Breast epithelium (tissue), 4 donors: ENCODE measurements around the gene GADD45G. TPM values are rescaled to one million over a fixed set of nuclear protein-coding genes. Genes with fewer than 3 reads are reported as not detected.

Experiments used
- DNase-seq, 2 donors: peaks; one replicate each; pipeline ENCODE4 v3.0.0-alpha.2; 2019; ENCODE audit warnings: low spot score in 2 of 2
- H3K27ac ChIP-seq, 2 donors: fragments of 200-600 bp; sonication (generic) in 1 of 2; one replicate each; pipeline ENCODE4 v1.5.1; 2016 to 2019; ENCODE audit warnings: mild to moderate bottlenecking in 1 of 2
- H3K27me3 ChIP-seq, 2 donors: fragments of 200-600 bp; sonication (generic) in 1 of 2; one replicate each; pipeline versions ENCODE4 v1.5.1 to v1.6.0; 2017 to 2019; ENCODE audit warnings: control low read depth in 1 of 2, mild to moderate bottlenecking in 1 of 2
- H3K36me3 ChIP-seq: fragments of 200-600 bp; one replicate; pipeline ENCODE4 v1.5.1; 2019
- H3K4me1 ChIP-seq, 2 donors: fragments of 200-600 bp; sonication (generic); one replicate each; pipeline ENCODE4 v1.5.1; 2016 to 2019; ENCODE audit warnings: control low read depth in 1 of 2
- H3K4me3 ChIP-seq, 3 donors: fragments of 200-600 bp; sonication (generic); 1 replicate in 2 of 3; 2 replicates in 1 of 3; pipeline ENCODE4 v1.5.1; 2016 to 2019; ENCODE audit warnings: mild to moderate bottlenecking in 3 of 3, moderate library complexity in 2 of 3
- H3K9me3 ChIP-seq, 2 donors: fragments of 200-600 bp; sonication (generic) in 1 of 2; one replicate each; pipeline ENCODE4 v1.5.1; 2016 to 2019; ENCODE audit warnings: control low read depth in 1 of 2
- POLR2A ChIP-seq: fragments of 450-650 bp; IDR thresholded peaks from one replicate; pipeline ENCODE4 v1.6.1; 2016; ENCODE audit warnings: antibody characterized with exemption, mild to moderate bottlenecking, moderate library complexity
- POLR2AphosphoS5 ChIP-seq, 3 donors: sonication (generic); formaldehyde crosslinking; IDR thresholded peaks; one replicate each; pipeline ENCODE4 v1.6.1; 2017; ENCODE audit warnings: antibody characterized with exemption in 3 of 3
- intact Hi-C: fragments of 100-400 bp; cut with DNase I; formaldehyde crosslinking; loops from one replicate; pipeline ENCODE4 v1.15.1; 2023; ENCODE audit warnings: low total_unique reads
- total RNA-seq, 3 donors: library from RNA; depleted of rRNA; stranded (reverse); fragments of >200 nt; gene quantifications; one replicate each; pipeline ENCODE4 v1.1.0, GENCODE V29; 2016
- TF ChIP-seq, protein P1 (sequence below), 3 donors: fragments of 450-650 bp; IDR thresholded peaks; one replicate each; pipeline ENCODE4 v1.5.1; 2016 to 2017; ENCODE audit warnings: antibody characterized with exemption in 3 of 3, mild to moderate bottlenecking in 3 of 3, moderate library complexity in 3 of 3

The GADD45G gene
- total RNA-seq, 3 donors from 2014 or later, result 13.0 to 24.3 (median 15.8) TPM

DNA sequence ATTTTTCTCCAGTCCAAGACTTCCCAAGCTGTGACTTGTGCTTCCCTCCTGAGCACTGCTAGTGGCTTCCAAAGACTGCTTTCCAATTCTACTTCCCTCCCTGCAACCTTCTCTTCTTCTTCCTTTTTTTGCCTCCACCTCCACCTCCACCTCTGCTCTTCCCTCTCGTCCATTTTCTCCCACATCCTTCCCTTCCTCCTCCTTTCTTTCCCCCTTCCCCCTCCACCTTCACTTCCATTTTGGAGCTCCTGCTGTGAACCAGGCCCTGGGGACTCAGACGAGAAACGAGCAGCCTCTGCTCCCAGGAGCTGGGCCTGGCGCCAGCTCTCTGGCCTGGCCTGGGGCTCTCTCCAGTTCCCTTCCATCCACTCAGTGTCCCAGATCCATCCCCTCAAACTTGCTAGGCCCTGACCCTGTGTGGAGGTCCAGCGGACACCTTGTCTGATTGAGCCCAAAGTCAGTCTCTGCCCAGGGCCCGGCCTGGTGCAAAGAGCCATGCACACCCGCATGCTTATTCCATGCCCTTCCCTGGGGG, 5.6 kb downstream of the GADD45G start:
- no peak for DNase-seq
- H3K27ac ChIP-seq, result no peak overlapping the region
- no peak overlapping the region for H3K4me3 ChIP-seq
- TF ChIP-seq POLR2A (no peak), POLR2AphosphoS5 (IDR thresholded peaks at IDR 0.05) (no peak)
- TF ChIP-seq, protein P1, sequence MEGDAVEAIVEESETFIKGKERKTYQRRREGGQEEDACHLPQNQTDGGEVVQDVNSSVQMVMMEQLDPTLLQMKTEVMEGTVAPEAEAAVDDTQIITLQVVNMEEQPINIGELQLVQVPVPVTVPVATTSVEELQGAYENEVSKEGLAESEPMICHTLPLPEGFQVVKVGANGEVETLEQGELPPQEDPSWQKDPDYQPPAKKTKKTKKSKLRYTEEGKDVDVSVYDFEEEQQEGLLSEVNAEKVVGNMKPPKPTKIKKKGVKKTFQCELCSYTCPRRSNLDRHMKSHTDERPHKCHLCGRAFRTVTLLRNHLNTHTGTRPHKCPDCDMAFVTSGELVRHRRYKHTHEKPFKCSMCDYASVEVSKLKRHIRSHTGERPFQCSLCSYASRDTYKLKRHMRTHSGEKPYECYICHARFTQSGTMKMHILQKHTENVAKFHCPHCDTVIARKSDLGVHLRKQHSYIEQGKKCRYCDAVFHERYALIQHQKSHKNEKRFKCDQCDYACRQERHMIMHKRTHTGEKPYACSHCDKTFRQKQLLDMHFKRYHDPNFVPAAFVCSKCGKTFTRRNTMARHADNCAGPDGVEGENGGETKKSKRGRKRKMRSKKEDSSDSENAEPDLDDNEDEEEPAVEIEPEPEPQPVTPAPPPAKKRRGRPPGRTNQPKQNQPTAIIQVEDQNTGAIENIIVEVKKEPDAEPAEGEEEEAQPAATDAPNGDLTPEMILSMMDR (IDR thresholded peaks at IDR 0.05), result no peak
- H3K36me3 ChIP-seq, result no peaks in the 10 kb centered on the region
- intact Hi-C loops, result no loop called here
- H3K27me3 ChIP-seq, result no peaks in the 10 kb centered on the region
- H3K4me1 ChIP-seq, result peaks cover 0 to 8% of the 10 kb centered on the region in 2 donors
- H3K9me3 ChIP-seq, result peaks cover 0 to 9% of the 10 kb centered on the region in 2 donors

- H3K27ac ChIP-seq, result no peak overlapping the region
- no peak for DNase-seq
- peaks cover 0 to 9% of the 10 kb centered on the region in 2 donors for H3K9me3 ChIP-seq
- H3K4me1 ChIP-seq, result peaks cover 0 to 7% of the 10 kb centered on the region in 2 donors
- no peak overlapping the region for H3K4me3 ChIP-seq
- intact Hi-C loops, result no loop called here
- TF ChIP-seq POLR2AphosphoS5 (IDR thresholded peaks at IDR 0.05), result no peak
- TF ChIP-seq POLR2A, result no peak
- TF ChIP-seq, protein P1 (IDR thresholded peaks at IDR 0.05), result no peak
- no peaks in the 10 kb centered on the region for H3K36me3 ChIP-seq
- H3K27me3 ChIP-seq, result no peaks in the 10 kb centered on the region
These were observed 6.6 kb downstream of the GADD45G start for GRCh38 chr9:89611425-89611824.

DNA sequence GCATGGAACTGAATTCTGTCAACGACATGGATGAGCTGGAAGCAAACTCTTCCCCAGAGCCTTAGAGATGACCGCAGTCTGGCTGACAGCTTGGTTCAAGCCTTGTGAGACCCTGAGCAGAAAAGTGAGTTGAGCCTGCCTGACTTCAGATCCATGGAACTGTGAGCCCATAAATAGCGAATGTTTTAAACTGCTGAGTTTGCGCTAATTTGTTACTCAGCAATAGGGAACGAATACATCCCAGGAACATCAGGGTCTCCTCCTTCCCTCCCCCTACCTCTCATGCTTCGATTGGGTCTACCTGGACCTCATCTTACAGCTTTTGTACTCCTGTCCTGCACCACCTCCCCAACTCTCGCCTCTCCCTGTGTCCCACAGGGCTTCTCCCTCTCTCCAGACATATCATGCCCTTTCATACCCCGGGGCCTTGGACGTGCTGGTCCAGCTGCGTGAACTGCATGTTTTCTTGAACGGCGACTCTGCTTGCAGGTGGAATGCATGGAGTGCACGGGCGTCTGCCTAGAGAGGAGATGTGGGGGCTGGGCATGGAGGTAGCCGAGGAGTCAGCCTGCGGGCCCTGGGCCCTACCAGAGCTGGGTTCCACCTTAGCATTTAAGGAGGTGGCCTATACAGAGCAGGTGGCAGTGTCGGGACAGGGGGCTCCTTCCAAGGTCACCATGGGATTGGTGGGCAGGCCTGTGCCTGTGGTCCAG, 7.9 kb downstream of the GADD45G start:
- no peak for DNase-seq
- no peak overlapping the region for H3K27ac ChIP-seq

GRCh38 chr9:89613912-89614892, 9.4 kb downstream of the GADD45G start:
- TF ChIP-seq, protein P1 (IDR thresholded peaks at IDR 0.05), result no peak
- TF ChIP-seq POLR2AphosphoS5 (IDR thresholded peaks at IDR 0.05) (no peak), POLR2A (no peak)
- intact Hi-C loops, result no loop called here

More for the DNA sequence above, 7.9 kb downstream of the GADD45G start:
- no peaks in the 10 kb centered on the region for H3K4me1 ChIP-seq
- TF ChIP-seq, protein P1 (IDR thresholded peaks at IDR 0.05), result no peak
- TF ChIP-seq POLR2AphosphoS5 (IDR thresholded peaks at IDR 0.05) (no peak), POLR2A (no peak)
- no peaks in the 10 kb centered on the region for H3K27me3 ChIP-seq
- no peak overlapping the region for H3K4me3 ChIP-seq
- no peaks in the 10 kb centered on the region for H3K36me3 ChIP-seq
- H3K9me3 ChIP-seq, result peaks cover 0 to 9% of the 10 kb centered on the region in 2 donors
- intact Hi-C loops, result no loop called here

More at GRCh38 chr9:89613912-89614892, 9.4 kb downstream of the GADD45G start:
- no peaks in the 10 kb centered on the region for H3K27me3 ChIP-seq
- H3K4me3 ChIP-seq, result no peak overlapping the region
- H3K36me3 ChIP-seq, result no peaks in the 10 kb centered on the region
- peaks cover 0 to 9% of the 10 kb centered on the region in 2 donors for H3K9me3 ChIP-seq
- no peaks in the 10 kb centered on the region for H3K4me1 ChIP-seq
- DNase-seq, result no peak
- H3K27ac ChIP-seq, result no peak overlapping the region
